ENCODE data around the gene SHQ1. TPM values are rescaled to one million over a fixed set of nuclear protein-coding genes. Genes with fewer than 3 reads are reported as not detected.

SHQ1 gene
- total RNA-seq, result 22.6 TPM
- polyA plus RNA-seq, result 17.4 TPM
- long read RNA-seq, donor 1, partial matches to known transcripts, result 0 of 2 reads
- long read RNA-seq, donor 1, other reads (novel, unspliced or antisense), result 0 of 2 reads
- long read RNA-seq, donor 2, transcript SHQ1-201 (11 exons, 2,879 nt), result major isoform, 15 of 15 reads
- long read RNA-seq, donor 2, partial matches to known transcripts, result 0 of 15 reads
- long read RNA-seq, donor 2, other reads (novel, unspliced or antisense), result 0 of 15 reads
- long read RNA-seq, donor 3, partial matches to known transcripts, result 0 of 4 reads
- long read RNA-seq, donor 3, other reads (novel, unspliced or antisense), result 0 of 4 reads
- long read RNA-seq, donor 4, partial matches to known transcripts, result 0 of 3 reads
- long read RNA-seq, donor 4, other reads (novel, unspliced or antisense), result 0 of 3 reads
- long read RNA-seq, donor 5, transcript SHQ1-201 (11 exons, 2,879 nt), result major isoform, 5 of 5 reads
- long read RNA-seq, donor 5, partial matches to known transcripts, result 0 of 5 reads
- long read RNA-seq, donor 5, other reads (novel, unspliced or antisense), result 0 of 5 reads
- long read RNA-seq, donor 6, partial matches to known transcripts, result 0 of 4 reads
- long read RNA-seq, donor 6, other reads (novel, unspliced or antisense), result 0 of 4 reads
- long read RNA-seq, donor 7, transcript SHQ1-201 (11 exons, 2,879 nt), result major isoform, 8 of 8 reads
- long read RNA-seq, donor 7, partial matches to known transcripts, result 0 of 8 reads
- long read RNA-seq, donor 7, other reads (novel, unspliced or antisense), result 0 of 8 reads
- long read RNA-seq, donor 8, result 0 reads
- long read RNA-seq, donor 9, partial matches to known transcripts, result 0 of 3 reads
- long read RNA-seq, donor 9, other reads (novel, unspliced or antisense), result 0 of 3 reads
- long read RNA-seq, donor 10, partial matches to known transcripts, result 0 of 3 reads
- long read RNA-seq, donor 10, other reads (novel, unspliced or antisense), result 0 of 3 reads

GRCh38 chr3:72847751-72848702 is at the start of gene SHQ1:
TSS of gene SHQ1 (minus strand) at chr3:72848445. CDS start at chr3:72848340, 105 bp downstream.
- H3K4me3 ChIP-seq (ENCODE audit: low read length in 2 of 2), result peak within 1 kb of the TSS; percentile 68 to 84
- no peaks in the 10 kb centered on the region for H3K9me3 ChIP-seq (ENCODE audit: control insufficient read depth in 2 of 2, insufficient read depth in 1 of 2, low read length in 1 of 2)
- H3K4me1 ChIP-seq (ENCODE audit: control insufficient read depth in 2 of 2, insufficient read depth in 2 of 2, low read length in 2 of 2), result peaks cover 20 to 21% of the 10 kb centered on the region in 2 donors
- H3K27me3 ChIP-seq (ENCODE audit: control insufficient read depth in 2 of 2, insufficient read depth in 1 of 2, low read length in 1 of 2), result no peaks in the 10 kb centered on the region
- H3K27ac ChIP-seq (ENCODE audit: low read depth in 1 of 2, low read length in 1 of 2), result peak within 1 kb of the TSS; percentile 70 to 71
- DNase-seq (ENCODE audit: low read depth in 6 of 9, low spot score in 9 of 9), result peak; percentile 88 to 98 (median 95)
- WGBS, result under 1% methylated on average over 86 of the region's 86 CpGs
- H3K36me3 ChIP-seq (ENCODE audit: control insufficient read depth in 2 of 2, insufficient read depth in 2 of 2, low read length in 1 of 2), result peaks cover 0 to 3% of the 10 kb centered on the region in 2 donors

DNA sequence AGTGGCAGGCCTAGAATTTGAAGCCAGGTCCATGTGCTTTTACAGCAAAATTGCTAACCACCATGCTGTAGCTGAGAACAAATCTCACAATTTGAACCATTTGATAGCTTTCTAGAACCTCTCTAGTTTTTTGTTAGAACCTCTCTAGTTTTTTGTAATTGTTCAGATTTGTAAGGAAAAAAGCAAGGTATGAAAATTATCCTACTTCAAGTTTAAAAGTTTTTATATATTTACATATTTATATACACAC is 49.4 kb upstream of the SHQ1 start:
- no peak overlapping the region for H3K27ac ChIP-seq (ENCODE audit: low read depth in 1 of 2, low read length in 1 of 2)
- DNase-seq (ENCODE audit: low read depth in 6 of 9, low spot score in 9 of 9), result no peak
- no peaks in the 10 kb centered on the region for H3K27me3 ChIP-seq (ENCODE audit: control insufficient read depth in 2 of 2, insufficient read depth in 1 of 2, low read length in 1 of 2)
- H3K4me3 ChIP-seq (ENCODE audit: low read length in 2 of 2), result no peak overlapping the region
- peaks cover 4 to 6% of the 10 kb centered on the region in 2 donors for H3K4me1 ChIP-seq (ENCODE audit: control insufficient read depth in 2 of 2, insufficient read depth in 2 of 2, low read length in 2 of 2)
- H3K36me3 ChIP-seq (ENCODE audit: control insufficient read depth in 2 of 2, insufficient read depth in 2 of 2, low read length in 1 of 2), result no peaks in the 10 kb centered on the region
- no peaks in the 10 kb centered on the region for H3K9me3 ChIP-seq (ENCODE audit: control insufficient read depth in 2 of 2, insufficient read depth in 1 of 2, low read length in 1 of 2)

- H3K27ac ChIP-seq (ENCODE audit: low read depth in 1 of 2, low read length in 1 of 2), result no peak overlapping the region
- H3K36me3 ChIP-seq (ENCODE audit: control insufficient read depth in 2 of 2, insufficient read depth in 2 of 2, low read length in 1 of 2), result no peaks in the 10 kb centered on the region
- DNase-seq (ENCODE audit: low read depth in 6 of 9, low spot score in 9 of 9), result no peak
- no peak overlapping the region for H3K4me3 ChIP-seq (ENCODE audit: low read length in 2 of 2)
- no peaks in the 10 kb centered on the region for H3K27me3 ChIP-seq (ENCODE audit: control insufficient read depth in 2 of 2, insufficient read depth in 1 of 2, low read length in 1 of 2)
- H3K9me3 ChIP-seq (ENCODE audit: control insufficient read depth in 2 of 2, insufficient read depth in 1 of 2, low read length in 1 of 2), result no peaks in the 10 kb centered on the region
- WGBS, result 96% methylated on average over 4 of the region's 4 CpGs
- H3K4me1 ChIP-seq (ENCODE audit: control insufficient read depth in 2 of 2, insufficient read depth in 2 of 2, low read length in 2 of 2), result peaks cover 8 to 11% of the 10 kb centered on the region in 2 donors
Measured at GRCh38 chr3:72896996-72897757, 48.9 kb upstream of the SHQ1 start.

DNA sequence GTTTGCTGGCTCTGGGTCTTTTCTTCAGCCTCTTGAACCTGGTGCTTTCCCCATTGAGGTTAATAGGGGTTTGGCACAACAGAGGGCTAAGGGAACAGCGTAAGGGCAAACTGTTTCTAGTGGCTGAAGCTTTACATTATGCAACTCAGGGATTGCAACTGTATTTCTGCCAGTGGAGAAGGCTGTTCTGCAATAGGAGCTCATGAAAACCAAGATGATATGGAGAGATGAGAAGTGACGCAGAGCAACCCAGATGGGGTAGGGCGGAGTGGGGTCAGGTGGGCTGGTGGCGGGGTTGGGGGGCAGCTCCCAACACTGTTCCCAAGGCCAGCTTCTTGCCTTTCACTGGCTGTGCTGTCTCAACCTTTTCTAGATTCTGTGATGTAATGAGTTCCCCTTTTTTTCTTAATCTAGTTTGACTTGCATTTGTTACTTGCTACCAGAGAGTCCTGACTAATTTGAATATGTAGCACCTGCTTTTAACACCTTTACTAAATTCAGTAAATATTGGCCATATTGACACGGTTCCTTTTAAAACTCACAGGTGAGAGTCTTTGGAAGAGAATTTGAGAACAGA is 46.8 kb upstream of the SHQ1 start:
- no peak overlapping the region for H3K4me3 ChIP-seq (ENCODE audit: low read length in 2 of 2)
- H3K27ac ChIP-seq (ENCODE audit: low read depth in 1 of 2, low read length in 1 of 2), result no peak overlapping the region
- no peaks in the 10 kb centered on the region for H3K9me3 ChIP-seq (ENCODE audit: control insufficient read depth in 2 of 2, insufficient read depth in 1 of 2, low read length in 1 of 2)
- 93% methylated on average over 5 of the region's 5 CpGs for WGBS
- DNase-seq (ENCODE audit: low read depth in 6 of 9, low spot score in 9 of 9), result no peak
- H3K27me3 ChIP-seq (ENCODE audit: control insufficient read depth in 2 of 2, insufficient read depth in 1 of 2, low read length in 1 of 2), result no peaks in the 10 kb centered on the region
- H3K36me3 ChIP-seq (ENCODE audit: control insufficient read depth in 2 of 2, insufficient read depth in 2 of 2, low read length in 1 of 2), result no peaks in the 10 kb centered on the region
- peaks cover 21 to 27% of the 10 kb centered on the region in 2 donors for H3K4me1 ChIP-seq (ENCODE audit: control insufficient read depth in 2 of 2, insufficient read depth in 2 of 2, low read length in 2 of 2)

- Histone ChIP-seq H3K4me3 (ENCODE audit: low read length in 2 of 2) (no peak overlapping the region), H3K9me3 (ENCODE audit: control insufficient read depth in 2 of 2, insufficient read depth in 1 of 2, low read length in 1 of 2) (no peaks in the 10 kb centered on the region), H3K27ac (ENCODE audit: low read depth in 1 of 2, low read length in 1 of 2) (peak overlapping the region in 1 of 2 donors; percentile 56), H3K27me3 (ENCODE audit: control insufficient read depth in 2 of 2, insufficient read depth in 1 of 2, low read length in 1 of 2) (peaks cover 0 to 2% of the 10 kb centered on the region in 2 donors), H3K4me1 (ENCODE audit: control insufficient read depth in 2 of 2, insufficient read depth in 2 of 2, low read length in 2 of 2) (peaks cover 29 to 42% of the 10 kb centered on the region in 2 donors), H3K36me3 (ENCODE audit: control insufficient read depth in 2 of 2, insufficient read depth in 2 of 2, low read length in 1 of 2) (no peaks in the 10 kb centered on the region)
- WGBS, result 83% methylated on average over 4 of the region's 4 CpGs
- peak in 1 of 9 donors; percentile 29 for DNase-seq (ENCODE audit: low read depth in 6 of 9, low spot score in 9 of 9)
Measured at GRCh38 chr3:72892870-72893269, 44.6 kb upstream of the SHQ1 start.

DNA sequence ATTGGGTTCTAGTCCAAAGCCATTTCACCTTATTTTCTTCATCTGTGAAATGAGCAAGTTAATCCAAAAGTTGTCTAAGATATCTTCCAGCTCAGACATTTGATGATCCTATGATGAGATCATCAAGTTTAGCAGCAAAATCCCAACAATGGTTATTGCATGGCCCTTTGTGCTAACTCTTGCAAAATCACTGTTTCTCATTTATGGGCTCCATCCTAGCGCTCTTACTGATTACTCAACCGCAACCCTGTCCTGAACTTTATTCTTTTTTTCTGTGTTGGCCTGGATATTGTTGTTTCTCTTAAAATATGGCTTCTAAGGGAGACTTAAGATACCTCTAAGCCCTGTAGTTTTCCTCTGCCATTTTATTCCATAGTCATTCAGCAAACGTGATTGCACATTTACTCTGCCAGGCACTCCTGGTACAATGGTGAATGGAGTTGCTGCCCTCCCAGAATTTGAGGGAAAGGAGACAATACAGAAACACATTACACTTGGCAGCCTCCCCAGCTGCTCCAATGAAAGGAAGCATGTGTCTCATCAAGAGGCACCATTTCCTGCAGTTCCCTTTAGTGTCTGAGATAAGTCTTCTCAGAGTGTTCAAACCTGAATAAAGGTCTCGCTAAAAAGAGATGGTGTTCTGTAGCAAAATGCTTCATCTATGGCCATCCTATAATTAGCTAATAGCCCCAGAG is 44.0 kb upstream of the SHQ1 start:
- Histone ChIP-seq H3K36me3 (ENCODE audit: control insufficient read depth in 2 of 2, insufficient read depth in 2 of 2, low read length in 1 of 2) (no peaks in the 10 kb centered on the region), H3K27ac (ENCODE audit: low read depth in 1 of 2, low read length in 1 of 2) (peak overlapping the region in 1 of 2 donors; percentile 56), H3K4me1 (ENCODE audit: control insufficient read depth in 2 of 2, insufficient read depth in 2 of 2, low read length in 2 of 2) (peaks cover 32 to 47% of the 10 kb centered on the region in 2 donors), H3K9me3 (ENCODE audit: control insufficient read depth in 2 of 2, insufficient read depth in 1 of 2, low read length in 1 of 2) (no peaks in the 10 kb centered on the region), H3K27me3 (ENCODE audit: control insufficient read depth in 2 of 2, insufficient read depth in 1 of 2, low read length in 1 of 2) (peaks cover 0 to 9% of the 10 kb centered on the region in 2 donors), H3K4me3 (ENCODE audit: low read length in 2 of 2) (no peak overlapping the region)
- peak in 3 of 9 donors; percentile 31 to 65 (median 34) for DNase-seq (ENCODE audit: low read depth in 6 of 9, low spot score in 9 of 9)
- WGBS, result 56% methylated on average over 4 of the region's 4 CpGs

DNA sequence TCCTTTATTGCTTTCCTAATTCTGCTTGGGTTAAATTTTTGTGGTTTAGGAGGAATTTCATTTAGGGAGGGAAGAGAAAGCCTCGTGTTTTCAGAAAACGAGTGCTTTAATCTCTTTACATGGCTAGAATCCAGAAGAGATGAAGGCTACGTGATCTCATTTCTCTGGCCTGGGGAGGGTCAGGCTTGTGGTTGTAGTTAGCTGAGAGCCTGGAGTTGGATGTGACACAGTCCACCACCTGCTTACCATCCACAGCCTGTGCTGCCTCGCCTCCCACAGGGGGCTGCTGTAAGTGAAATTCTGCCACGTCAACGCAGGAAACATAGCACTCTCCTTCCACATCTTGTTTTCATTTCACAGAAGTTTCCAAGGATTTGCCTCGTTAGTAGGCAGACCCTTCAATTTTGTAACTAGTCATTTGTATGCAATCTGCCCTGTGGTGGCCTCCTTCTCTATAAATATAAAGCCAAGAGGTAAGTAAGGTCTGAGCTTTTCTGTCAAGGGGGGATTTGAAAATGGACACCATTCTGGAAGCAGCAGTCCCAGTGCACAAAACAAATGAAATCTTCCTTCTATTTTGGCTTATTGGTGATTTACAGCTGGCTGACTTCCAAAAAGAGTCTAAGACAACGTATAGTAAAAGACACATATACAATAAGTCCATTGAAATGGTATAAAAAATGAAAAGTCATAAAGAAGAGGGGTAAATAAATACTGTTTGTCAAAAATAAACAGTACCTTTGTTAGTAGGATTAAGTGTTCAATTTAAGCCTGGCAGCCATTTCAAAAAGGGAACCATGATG is 43.0 kb upstream of the SHQ1 start:
- peak in 4 of 9 donors; percentile 9 to 60 (median 34) for DNase-seq (ENCODE audit: low read depth in 6 of 9, low spot score in 9 of 9)

More for the DNA sequence above, 43.0 kb upstream of the SHQ1 start:
- Histone ChIP-seq H3K4me1 (ENCODE audit: control insufficient read depth in 2 of 2, insufficient read depth in 2 of 2, low read length in 2 of 2) (peaks cover 35 to 55% of the 10 kb centered on the region in 2 donors), H3K27ac (ENCODE audit: low read depth in 1 of 2, low read length in 1 of 2) (peak overlapping the region; percentile 70 to 77), H3K36me3 (ENCODE audit: control insufficient read depth in 2 of 2, insufficient read depth in 2 of 2, low read length in 1 of 2) (no peaks in the 10 kb centered on the region), H3K4me3 (ENCODE audit: low read length in 2 of 2) (no peak overlapping the region), H3K27me3 (ENCODE audit: control insufficient read depth in 2 of 2, insufficient read depth in 1 of 2, low read length in 1 of 2) (peaks cover 0 to 10% of the 10 kb centered on the region in 2 donors), H3K9me3 (ENCODE audit: control insufficient read depth in 2 of 2, insufficient read depth in 1 of 2, low read length in 1 of 2) (no peaks in the 10 kb centered on the region)
- WGBS, result 12% methylated on average over 8 of the region's 8 CpGs
